Activated gamma-delta T cell (primary cell): ENCODE data around the gene CYB561.

ENCODE experiments used
- DNase-seq: peaks from one replicate; lab custom pipeline; 2025; lab: John Stamatoyannopoulos, UW

Gene CYB561

GRCh38 chr17:63434951-63435571 is 11.0 kb downstream of the CYB561 start:
- DNase-seq: peak; percentile 58

DNA sequence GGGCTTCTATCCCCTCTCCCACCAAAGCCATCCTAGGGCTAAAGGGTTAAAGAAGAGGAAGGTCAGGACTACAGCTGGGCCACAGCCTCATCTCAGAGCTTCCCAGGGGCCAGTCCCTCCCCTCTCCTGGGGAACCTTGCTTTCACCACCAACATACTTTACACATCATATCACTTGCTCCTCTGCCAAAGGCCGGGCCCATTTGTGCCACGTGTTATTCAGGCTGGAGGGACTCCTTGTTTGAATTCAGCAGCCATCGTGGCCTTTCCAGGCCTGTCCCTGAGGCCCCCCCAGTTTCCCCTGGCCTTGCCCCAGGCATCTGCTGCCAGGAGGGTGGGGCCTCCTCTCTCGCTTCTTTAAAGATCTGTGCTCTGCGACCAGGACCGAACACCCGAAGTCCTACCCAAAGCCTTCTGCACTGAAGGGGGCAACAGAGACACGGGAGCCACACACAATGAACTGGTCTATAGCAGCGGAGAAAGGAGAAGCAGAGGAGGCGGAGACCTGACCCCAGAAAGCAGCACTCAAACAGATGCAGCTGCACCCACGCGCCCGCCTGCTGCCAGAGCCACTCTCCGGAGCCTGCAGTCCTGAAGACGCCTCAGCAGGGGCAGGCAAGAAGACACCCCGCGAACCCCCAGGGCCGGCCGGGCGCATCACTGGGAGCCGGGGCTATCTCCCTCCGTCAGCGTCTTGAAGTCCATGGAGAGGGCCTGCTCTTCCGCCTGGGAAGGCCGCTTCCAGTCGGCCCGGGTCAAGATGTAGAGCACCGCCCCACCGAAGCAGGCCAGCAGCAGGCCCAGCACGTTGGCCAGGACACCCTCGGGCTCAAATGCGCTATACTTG is 12.1 kb downstream of the CYB561 start:
- DNase-seq: peak; percentile 21

- DNase-seq: no peak
Observed at GRCh38 chr17:63431939-63432804, 13.9 kb downstream of the CYB561 start.

DNA sequence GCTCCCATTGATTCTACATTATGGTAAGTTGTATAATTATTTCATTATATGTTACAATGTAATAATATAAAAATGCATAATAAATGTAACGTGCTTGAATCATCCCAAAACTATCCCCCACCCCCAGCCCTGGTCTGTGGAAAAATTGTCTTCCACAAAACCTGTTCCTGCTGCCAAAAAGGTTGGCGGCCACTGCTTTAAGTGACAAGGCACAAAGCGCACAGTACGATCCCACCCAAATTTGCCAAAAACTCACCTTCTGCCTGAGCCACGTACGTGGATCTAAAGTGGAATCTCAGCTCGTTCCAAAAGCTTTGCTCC is 14.5 kb downstream of the CYB561 start:
- DNase-seq: no peak

- no peak for DNase-seq
Observed at GRCh38 chr17:63430223-63430622, 15.9 kb downstream of the CYB561 start.

DNA sequence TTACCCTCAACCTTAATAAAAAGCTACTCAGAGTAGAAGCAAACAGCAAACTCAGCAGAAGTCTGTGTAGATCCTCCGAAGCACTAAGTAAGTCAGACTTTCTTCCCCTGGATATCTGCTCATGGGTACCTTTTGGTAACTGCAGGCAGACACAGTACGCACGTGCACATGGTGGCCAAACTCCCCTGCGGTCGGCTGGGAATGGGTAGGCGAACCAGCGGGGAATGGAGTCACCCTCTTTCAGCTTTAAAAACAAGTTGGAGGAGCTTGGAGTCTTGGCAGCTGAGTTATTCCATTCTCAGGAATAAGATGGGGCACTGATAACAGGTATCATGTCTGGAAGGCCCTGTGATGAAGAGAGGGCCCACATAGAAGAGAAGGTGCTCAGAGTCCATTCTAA is 16.3 kb downstream of the CYB561 start:
- DNase-seq: no peak

GRCh38 chr17:63426917-63427308 is 19.2 kb downstream of the CYB561 start:
- DNase-seq: no peak

- DNase-seq: no peak
Observed at GRCh38 chr17:63426041-63426916, 19.8 kb downstream of the CYB561 start.

DNA sequence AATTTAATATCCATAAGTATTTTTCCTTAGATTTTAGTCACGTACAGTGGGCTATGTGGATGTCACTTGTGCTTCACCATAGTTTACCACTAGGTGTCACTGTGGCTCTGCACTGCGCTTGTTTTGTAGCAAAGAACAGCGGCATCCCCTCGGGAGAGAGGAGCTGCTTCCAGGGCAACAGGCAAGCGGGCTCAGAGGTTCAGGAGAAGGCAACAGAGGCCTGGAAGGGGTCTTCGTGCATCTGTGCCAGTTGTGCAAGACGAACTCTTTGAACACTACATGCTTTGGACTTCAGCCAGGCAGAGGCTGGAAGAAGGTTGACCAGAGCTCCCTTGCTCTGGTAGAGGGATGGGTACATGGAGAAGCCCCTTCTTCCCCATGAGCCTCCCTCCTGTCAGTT is 20.6 kb downstream of the CYB561 start:
- no peak for DNase-seq

- DNase-seq: no peak
Observed at GRCh38 chr17:63423963-63424362, 22.1 kb downstream of the CYB561 start.

DNA sequence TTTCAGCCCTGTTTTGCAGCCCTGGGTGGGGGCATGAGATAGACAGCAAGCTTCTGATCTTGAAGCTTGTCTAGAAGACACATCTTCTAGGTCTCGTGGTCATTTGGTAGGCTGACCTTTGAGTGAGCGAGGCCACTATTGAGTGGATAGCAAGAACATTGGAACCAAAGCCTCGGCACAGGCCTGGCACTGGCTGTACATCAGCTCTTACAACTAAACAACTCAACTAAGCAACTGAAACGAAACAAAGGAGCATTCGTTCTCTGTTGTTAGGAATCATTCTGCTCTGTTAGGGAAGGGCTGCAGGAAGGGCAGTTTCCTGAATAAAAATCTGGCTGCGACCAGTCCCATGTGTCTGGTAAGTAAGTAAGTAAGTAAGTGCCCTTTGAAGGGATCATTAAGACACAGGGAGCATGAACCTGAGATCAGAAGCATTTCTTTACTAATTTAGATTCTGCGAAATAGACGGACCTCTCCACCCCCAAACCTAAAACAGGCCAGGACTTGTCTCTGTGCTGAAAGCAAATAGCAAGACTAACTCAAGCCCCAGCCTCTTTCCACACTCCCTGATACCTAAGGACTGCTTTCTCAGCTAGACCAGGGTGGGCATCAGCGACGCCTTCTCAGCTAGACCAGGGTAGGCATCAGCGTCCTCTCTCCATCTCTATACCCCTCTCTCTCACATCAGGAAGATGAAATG is 22.7 kb downstream of the CYB561 start:
- DNase-seq: no peak

GRCh38 chr17:63421681-63422645 is 24.1 kb downstream of the CYB561 start:
- no peak for DNase-seq

GRCh38 chr17:63420868-63421680 is 25.0 kb downstream of the CYB561 start:
- no peak for DNase-seq

DNA sequence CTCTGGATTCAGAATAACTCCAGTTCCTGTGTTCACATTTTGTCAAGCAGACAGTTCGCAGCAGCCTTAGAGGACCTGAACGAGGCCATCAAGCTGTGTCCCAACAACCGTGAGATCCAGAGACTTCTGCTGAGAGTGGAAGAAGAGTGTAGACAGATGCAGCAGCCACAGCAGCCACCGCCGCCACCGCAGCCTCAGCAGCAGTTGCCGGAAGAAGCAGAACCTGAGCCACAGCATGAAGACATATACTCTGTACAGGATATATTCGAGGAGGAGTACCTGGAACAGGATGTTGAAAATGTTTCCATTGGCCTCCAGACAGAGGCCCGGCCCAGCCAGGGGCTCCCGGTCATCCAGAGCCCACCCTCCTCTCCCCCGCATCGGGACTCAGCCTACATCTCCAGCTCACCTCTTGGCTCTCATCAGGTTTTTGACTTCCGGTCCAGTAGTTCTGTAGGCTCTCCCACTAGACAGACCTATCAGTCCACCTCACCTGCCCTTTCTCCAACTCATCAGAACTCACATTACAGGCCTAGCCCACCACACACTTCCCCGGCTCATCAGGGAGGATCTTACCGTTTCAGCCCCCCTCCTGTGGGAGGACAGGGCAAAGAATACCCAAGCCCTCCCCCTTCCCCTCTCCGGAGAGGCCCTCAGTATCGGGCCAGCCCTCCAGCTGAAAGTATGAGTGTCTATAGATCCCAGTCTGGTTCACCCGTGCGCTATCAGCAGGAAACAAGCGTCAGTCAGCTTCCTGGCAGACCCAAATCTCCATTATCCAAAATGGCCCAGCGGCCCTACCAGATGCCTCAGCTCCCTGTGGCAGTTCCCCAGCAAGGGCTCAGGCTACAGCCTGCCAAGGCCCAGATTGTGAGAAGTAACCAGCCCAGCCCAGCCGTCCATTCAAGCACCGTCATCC is 25.9 kb downstream of the CYB561 start:
- peak; percentile 33 for DNase-seq

- DNase-seq: no peak
Observed at GRCh38 chr17:63419398-63419797, 26.7 kb downstream of the CYB561 start.

DNA sequence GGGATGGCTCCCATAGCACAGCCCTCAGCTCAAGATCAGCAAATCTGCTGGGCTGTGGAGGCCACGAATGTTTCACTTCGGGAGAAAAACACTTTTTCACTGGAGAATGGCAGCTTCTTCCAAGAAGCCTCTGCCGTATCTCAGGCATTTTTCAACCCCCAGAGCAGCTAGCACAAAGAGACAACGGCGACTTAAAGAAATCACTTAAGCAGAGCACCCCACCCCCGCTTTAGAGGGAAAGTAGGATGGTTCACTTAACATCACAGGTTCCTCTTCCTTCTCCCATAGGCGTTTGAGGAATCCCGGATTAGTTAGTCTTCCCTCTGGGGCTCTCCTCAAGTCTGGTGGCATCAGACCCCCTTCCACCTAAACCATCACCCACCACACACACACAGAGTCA is 27.6 kb downstream of the CYB561 start:
- DNase-seq: no peak

- DNase-seq: no peak
Observed at GRCh38 chr17:63414222-63414621, 31.9 kb downstream of the CYB561 start.

DNA sequence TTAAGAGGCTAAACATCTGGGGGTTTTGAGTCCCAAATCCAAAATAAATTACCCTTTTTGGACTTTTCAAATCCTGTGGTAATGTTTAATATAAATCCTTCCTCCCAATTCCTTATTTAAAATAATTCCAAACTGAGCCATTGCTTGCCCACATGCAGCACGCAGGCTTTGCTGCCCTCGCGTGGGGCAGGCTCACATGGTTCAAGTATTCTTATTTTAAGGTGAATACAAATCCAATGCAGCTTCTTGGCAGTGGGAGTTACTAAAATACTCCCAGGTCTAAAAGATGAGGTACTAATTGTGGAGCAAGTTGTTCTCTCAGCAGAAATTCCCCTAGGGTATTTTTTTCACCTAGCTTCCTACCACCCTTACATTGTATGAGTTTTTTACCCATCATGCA is 33.0 kb downstream of the CYB561 start:
- no peak for DNase-seq
